CD4-positive, alpha-beta T cell treated with Interleukin-6 for 4 hours (primary cell): ENCODE results near the gene MAMDC4.

Experiments used
- DNase-seq: peaks from one replicate; pipeline ENCODE4 v3.0.0-alpha.2; 2020; ENCODE audit warnings: mixed read lengths

Gene MAMDC4

DNA sequence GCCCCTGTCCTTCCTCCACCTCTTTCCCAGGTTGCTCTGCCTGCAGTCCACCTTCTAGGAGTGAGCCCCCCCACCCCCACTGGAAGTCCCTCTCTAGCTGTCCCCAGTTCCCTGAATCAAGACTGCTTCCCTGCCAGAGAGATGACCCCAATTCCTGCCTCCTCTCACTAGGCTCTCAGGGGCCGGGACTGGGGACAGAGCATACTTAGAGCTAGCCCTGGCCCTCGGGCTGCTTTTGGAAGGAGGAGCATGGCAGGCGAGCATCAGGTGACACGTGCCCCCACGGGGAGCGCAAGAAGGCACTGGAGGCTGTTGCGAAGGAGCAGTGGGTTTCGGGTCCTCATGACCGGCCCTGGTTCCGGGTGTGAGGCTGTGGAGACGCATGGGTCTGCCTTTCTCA is 43.9 kb downstream of the MAMDC4 start:
- no peak for DNase-seq

DNA sequence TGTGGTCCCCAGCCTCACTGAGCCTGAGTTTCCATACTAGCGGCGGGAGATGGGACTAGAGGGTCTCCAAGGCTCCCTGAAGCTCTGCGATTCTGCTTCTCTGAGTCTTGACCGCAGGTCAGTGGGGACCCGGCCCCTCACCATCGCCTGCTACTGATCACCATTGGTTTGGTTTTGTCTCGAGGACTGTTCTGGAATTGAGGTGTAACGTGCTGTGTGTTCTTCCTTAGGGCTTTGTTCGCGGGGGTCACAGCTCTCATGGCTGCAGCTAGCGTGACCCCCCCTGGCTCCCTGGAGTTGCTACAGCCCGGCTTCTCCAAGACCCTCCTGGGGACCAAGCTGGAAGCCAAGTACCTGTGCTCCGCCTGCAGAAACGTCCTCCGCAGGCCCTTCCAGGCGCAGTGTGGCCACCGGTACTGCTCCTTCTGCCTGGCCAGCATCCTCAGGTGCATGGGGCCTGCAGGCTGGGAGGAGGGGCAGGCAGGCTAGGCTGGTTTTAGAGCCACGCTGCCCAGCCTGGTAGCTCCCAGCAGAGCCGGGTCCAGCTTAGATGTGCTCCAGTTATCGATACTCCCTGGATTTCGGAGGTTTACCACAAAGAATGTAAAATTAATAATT is 46.4 kb downstream of the MAMDC4 start:
- DNase-seq = no peak

DNA sequence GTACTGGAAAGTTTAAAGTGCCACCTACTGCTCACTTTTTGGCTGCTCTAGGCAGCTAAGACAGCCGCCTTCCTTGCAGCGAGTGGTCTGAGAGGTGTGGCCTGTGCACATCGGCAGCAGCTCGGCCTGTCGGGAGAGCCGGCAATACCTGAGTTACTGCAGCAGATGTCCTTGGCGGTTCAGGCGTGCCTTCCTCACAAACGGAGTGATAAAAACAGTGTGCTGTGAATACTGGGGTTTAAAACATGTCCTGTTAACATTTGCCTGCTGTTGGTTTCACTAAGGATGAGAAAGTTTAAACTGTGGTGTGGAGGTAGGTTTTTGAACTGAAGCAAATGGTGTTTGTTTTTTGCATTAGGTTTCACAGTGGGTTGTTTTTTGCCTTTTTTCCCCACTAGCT is 47.0 kb downstream of the MAMDC4 start:
- DNase-seq = no peak

DNA sequence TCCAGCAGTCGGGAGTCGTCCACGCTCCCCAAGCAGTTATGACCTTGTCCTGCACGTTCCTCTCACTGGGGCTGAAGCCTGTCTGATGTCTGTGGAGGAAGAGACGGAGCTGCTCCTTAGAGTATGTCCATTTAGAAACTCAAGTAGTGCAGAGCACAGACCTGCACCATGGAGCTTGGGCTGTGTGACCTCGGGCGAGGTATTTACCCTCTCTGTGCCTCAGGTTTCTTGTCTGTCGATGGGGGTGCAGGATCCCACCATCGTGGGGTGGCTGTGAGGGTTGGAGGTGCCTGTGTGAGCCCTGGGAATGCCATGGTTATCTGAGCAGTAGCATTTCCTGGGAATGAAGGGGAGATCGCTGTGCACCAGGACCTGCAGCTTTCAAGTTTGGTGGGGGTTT is 48.4 kb downstream of the MAMDC4 start:
- no peak for DNase-seq

DNA sequence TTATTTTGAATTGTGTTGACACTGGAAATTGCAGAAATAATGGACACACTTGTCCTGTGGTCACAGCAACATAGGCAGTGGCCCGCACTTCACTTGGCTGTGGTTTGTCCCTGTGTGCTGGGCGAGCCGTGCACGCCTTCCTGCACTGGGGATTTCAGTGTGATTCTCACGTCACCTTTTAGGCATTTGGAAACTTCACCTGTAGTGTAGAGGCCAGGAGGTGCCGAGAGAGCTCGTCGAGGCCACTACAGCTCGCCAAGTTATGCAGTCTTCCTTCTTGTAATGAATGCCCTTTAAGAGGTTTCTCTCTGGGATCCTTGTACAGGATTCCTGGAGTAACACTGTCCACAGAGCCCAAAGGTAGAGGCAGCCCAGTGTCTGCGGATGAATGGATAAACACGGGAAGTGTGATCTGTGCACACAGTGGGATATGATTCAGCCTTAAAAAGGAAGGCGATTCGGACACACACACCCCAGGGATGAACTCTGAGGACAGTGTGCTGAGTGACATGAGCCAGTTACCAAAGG is 48.9 kb downstream of the MAMDC4 start:
- DNase-seq = no peak

DNA sequence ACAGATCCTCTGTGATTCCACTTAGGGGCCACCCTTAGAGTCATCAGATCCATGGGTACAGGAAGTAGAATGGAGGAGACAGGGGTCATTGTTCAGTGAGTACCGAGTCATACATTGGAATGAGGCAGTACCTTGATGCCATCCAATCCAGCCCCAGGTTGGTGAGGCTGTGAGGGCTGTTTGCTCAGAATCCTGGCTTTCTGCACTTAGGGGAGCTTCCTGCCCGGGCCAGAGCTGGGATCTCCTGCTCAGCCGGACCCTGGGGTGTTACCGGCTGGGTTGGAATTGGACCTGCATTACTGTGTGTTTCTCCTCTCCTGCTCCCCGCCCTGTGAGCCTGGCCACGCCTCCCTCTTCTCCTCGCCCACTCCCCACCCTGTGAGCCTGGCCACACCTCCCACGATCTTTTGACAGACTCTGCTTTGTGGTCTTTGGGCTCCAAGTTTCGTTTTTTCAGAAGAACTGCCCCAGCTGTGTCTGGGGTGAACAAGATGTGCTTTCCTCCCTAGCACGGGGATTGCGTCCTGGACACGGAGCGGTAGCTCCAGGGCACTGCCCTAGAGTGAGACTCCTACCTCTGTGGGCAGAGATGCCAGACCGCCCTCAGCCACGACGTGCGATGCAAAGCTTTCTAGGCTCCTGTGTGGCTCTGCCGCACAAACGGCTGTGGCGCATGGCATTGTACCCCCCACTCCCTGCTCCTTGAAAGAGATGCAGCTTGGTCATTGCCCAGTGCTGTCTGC is 49.5 kb downstream of the MAMDC4 start:
- DNase-seq = peak; percentile 80

DNA sequence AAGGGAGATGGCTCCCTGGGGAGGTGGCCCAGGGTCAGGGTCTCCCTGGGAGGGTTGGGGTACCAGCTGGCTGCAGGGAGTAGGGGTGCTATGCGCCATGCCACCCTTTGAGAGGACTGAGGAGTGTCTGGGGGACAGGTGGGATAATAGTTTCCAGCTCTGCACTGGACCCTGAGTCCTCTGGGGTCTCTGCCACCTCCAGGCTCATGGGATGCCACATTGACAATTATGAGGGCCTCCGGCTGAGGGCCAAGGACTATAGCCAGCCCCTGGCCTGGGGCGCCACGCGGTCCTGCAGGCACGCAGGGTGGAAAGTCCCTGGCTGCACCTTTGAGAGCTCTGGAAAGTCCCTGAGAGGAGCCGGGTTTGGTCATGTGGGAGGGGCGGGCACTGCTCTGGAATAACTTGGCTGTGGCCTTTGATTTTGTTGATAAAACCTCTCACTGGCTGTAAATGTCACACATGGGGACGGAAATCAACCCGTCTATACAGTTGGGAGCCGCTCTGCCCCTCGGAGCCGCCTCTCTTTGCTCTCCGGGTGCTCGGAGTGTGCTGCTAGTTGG is 50.2 kb downstream of the MAMDC4 start:
- peak; percentile 73 for DNase-seq

DNA sequence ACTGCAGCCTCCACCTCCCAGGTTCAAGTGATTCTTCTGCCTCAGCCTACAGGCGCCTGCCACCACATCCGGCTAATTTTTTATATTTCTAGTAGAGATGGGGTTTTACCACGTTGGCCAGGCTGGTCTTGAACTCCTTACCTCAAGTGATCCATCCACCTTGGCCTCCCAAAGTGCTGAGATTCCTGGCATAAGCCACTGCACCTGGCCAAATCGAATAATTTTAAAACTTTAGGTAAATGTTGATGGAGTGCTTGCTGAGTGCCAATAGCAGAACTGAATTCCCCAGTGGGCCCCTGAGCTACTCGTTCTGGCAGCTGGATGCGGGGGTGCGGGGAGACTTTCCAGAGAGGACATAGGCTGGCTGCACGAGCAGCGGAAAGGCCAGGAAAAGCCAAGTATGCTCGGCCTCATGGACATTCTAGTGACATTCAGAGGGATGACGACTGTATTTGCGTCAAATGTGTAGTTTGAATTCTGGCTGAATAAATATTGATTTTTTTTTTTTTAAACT is 51.0 kb downstream of the MAMDC4 start:
- DNase-seq = peak; percentile 14

DNA sequence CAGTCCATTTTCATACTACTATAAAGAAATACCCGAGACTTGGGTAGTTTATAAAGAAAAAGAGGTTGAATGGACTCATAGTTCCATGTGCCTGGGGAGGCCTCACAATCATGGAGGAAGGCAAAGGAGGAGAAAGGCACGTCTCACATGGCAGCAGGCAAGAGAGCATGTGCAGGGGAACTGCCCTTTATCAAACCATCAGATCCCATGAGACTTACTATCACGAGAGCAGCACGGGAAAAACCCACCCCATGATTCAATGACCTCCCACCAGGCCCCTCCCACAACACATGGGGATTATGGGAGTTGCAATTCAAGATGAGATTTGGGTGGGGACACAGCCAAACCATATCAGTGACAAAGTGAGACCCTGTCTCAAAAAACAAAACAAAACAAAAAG is 54.1 kb downstream of the MAMDC4 start:
- no peak for DNase-seq

DNA sequence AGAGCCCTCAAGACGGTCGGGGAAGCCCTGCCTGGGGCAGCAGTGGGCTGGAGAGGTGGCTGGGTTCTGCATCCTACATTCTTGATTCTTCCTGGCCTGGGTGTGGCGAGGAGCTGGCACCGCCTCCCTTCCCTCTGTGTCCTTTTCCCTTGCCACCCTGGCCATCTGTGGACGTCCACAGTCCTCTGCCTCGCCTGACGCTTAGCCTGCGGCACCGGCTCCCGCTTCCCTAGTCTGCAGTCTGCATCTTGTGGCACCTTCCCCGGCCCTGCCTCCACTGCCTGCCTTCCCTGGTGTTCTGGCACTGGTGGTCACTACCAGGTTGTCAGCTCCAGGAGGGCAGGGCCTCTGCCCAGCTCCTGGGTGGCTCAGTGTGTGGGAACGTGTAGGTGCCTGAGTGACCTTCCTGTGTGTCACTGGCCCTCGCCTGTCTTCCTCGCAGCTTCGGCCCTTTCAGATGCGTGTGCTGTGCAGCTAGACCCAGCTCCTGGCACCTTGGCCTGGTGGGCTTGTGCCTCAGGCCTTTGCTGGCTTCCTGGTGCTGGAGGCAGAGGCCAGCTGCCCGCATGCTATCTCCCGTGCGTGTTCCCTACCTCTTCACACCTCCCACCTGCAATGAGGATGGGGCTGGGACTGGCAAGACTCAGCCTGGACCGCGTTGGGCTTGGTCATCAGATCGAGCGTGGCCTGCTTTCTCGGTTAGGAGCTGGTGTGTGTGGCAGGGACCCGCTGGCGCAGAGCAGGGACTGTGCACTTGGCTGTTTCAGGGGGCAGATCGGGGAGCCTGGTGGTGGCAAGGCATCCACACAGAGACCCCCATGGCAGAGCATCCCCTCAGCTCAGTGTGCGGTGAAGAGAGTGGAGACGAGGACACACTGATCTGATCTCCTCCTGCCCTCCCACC is 55.1 kb downstream of the MAMDC4 start:
- no peak for DNase-seq
